ENCODE results near the gene NR1H3.
A peak's percentile ranks its signal among the peaks of the same experiment; 100 is the strongest.

The NR1H3 gene

GRCh38 chr11:47220401-47220821, 37.4 kb upstream of the NR1H3 start:
- no peak overlapping the region for H3K4me3 ChIP-seq (ENCODE audit: low read depth, low read length)
- no peak for TF ChIP-seq CTCF (IDR thresholded peaks at IDR 0.05; ENCODE audit: low read depth, low read length)

- no peak for TF ChIP-seq CTCF (IDR thresholded peaks at IDR 0.05; ENCODE audit: low read depth, low read length)
These were observed 35.1 kb upstream of the NR1H3 start for GRCh38 chr11:47222696-47223095.

GRCh38 chr11:47225552-47226400, 32.0 kb upstream of the NR1H3 start:
- TF ChIP-seq CTCF (IDR thresholded peaks at IDR 0.05; ENCODE audit: low read depth, low read length), result no peak
- no peak overlapping the region for H3K4me3 ChIP-seq (ENCODE audit: low read depth, low read length)

More at GRCh38 chr11:47222696-47223095, 35.1 kb upstream of the NR1H3 start:
- no peak overlapping the region for H3K4me3 ChIP-seq (ENCODE audit: low read depth, low read length)

GRCh38 chr11:47229161-47229560, 28.6 kb upstream of the NR1H3 start:
- no peak overlapping the region for H3K4me3 ChIP-seq (ENCODE audit: low read depth, low read length)
- TF ChIP-seq CTCF (IDR thresholded peaks at IDR 0.05; ENCODE audit: low read depth, low read length), result no peak

- H3K4me3 ChIP-seq (ENCODE audit: low read depth, low read length), result no peak overlapping the region
- TF ChIP-seq CTCF (IDR thresholded peaks at IDR 0.05; ENCODE audit: low read depth, low read length), result no peak
These were observed 24.7 kb upstream of the NR1H3 start for GRCh38 chr11:47233051-47233450.

GRCh38 chr11:47233989-47234668, 23.7 kb upstream of the NR1H3 start:
- TF ChIP-seq CTCF (IDR thresholded peaks at IDR 0.05; ENCODE audit: low read depth, low read length), result peak; percentile 52; the same call in 1 of the 2 replicates

GRCh38 chr11:47234669-47235100, 23.1 kb upstream of the NR1H3 start:
- H3K4me3 ChIP-seq (ENCODE audit: low read depth, low read length), result peak overlapping the region; percentile 27

More at GRCh38 chr11:47233989-47234668, 23.7 kb upstream of the NR1H3 start:
- H3K4me3 ChIP-seq (ENCODE audit: low read depth, low read length), result peak overlapping the region; percentile 27

More at GRCh38 chr11:47234669-47235100, 23.1 kb upstream of the NR1H3 start:
- TF ChIP-seq CTCF (IDR thresholded peaks at IDR 0.05; ENCODE audit: low read depth, low read length), result no peak

Data from WI38 (cell line).